CD4-positive, alpha-beta T cell (primary cell): ENCODE results near the gene MAML2. TPM values are rescaled to one million over a fixed set of nuclear protein-coding genes. Genes with fewer than 3 reads are reported as not detected.

ENCODE experiments used
- ATAC-seq: fragments of 200-7000 bp; cut with Tn5 transposase; one replicate; pipeline ENCODE4 v1.10.0; 2022; ENCODE audit warnings: mild to moderate bottlenecking; ENCODE audit not compliant: poor library complexity
- CTCF ChIA-PET: fragments of 350-600 bp; sonication (Branson Sonifier 250); formaldehyde crosslinking; loops from one replicate; lab custom pipeline; 2021; ENCODE audit warnings: antibody characterized with exemption, inconsistent platforms; lab: Charles Lee
- POLR2A ChIA-PET: fragments of 350-600 bp; sonication (Branson Sonifier 250); formaldehyde crosslinking; loops from one replicate; lab custom pipeline; 2021; ENCODE audit warnings: antibody characterized with exemption, inconsistent platforms; lab: Charles Lee
- DNase-seq, 14 experiments: peaks; one replicate each; pipeline ENCODE4 v3.0.0-alpha.2; 2013 to 2020; ENCODE audit warnings: mixed read lengths in 2 of 14
- H3K27ac ChIP-seq, 2 donors: one replicate each; pipeline versions ENCODE4 v1.5.1 to v1.7.0; 2013; ENCODE audit warnings: low read length in 2 of 2, low read depth in 1 of 2, mild to moderate bottlenecking in 1 of 2
- H3K27me3 ChIP-seq, 2 experiments: 1 replicate in 1 of 2; 2 replicates in 1 of 2; pipeline versions ENCODE4 v1.6.1 to v1.7.0; 2013; ENCODE audit warnings: low read length in 2 of 2, control low read depth in 1 of 2, mild to moderate bottlenecking in 1 of 2, moderate library complexity in 1 of 2; ENCODE audit not compliant: insufficient read depth in 2 of 2, control insufficient read depth in 1 of 2
- H3K36me3 ChIP-seq: one replicate; pipeline ENCODE4 v1.6.1; 2013; ENCODE audit warnings: low read length, control low read depth; ENCODE audit not compliant: insufficient read depth
- H3K4me1 ChIP-seq: one replicate; pipeline ENCODE4 v1.6.1; 2013; ENCODE audit warnings: low read length, control low read depth; ENCODE audit not compliant: insufficient read depth
- H3K4me3 ChIP-seq: one replicate; pipeline ENCODE4 v1.5.1; 2013; ENCODE audit warnings: mild to moderate bottlenecking, low read length, moderate library complexity
- H3K9me3 ChIP-seq, 2 experiments: 1 replicate in 1 of 2; 2 replicates in 1 of 2; pipeline versions ENCODE4 v1.6.1 to v1.7.0; 2013; ENCODE audit warnings: low read length in 2 of 2, mild to moderate bottlenecking in 2 of 2, control low read depth in 1 of 2, moderate library complexity in 1 of 2; ENCODE audit not compliant: control insufficient read depth in 1 of 2, insufficient read depth in 1 of 2
- H3K27ac Mint-ChIP-seq: one replicate; pipeline ENCODE4 v1.8.0; 2020; ENCODE audit warnings: mixed read lengths
- H3K27me3 Mint-ChIP-seq: one replicate; pipeline ENCODE4 v1.8.0; 2021; ENCODE audit warnings: mixed read lengths
- H3K36me3 Mint-ChIP-seq: one replicate; pipeline ENCODE4 v1.8.0; 2021; ENCODE audit warnings: low read depth, mixed read lengths
- H3K4me1 Mint-ChIP-seq: one replicate; pipeline ENCODE4 v1.8.0; 2021; ENCODE audit warnings: low read depth, mixed read lengths
- H3K4me3 Mint-ChIP-seq: one replicate; pipeline ENCODE4 v1.8.0; 2020; ENCODE audit warnings: mild to moderate bottlenecking, mixed read lengths
- H3K9me3 Mint-ChIP-seq: one replicate; pipeline ENCODE4 v1.8.0; 2020; ENCODE audit warnings: mixed read lengths
- intact Hi-C, 2 experiments: fragments of 100-400 bp; cut with DNase I in 1 of 2; cut with micrococcal nuclease in 1 of 2; formaldehyde crosslinking; loops; one replicate each; pipeline versions ENCODE4 v1.15.1 to v1.9.0; 2023 to 2025; cut with DNase I, micrococcal nuclease
- total RNA-seq, 174 experiments: library from RNA in 2 of 174; stranded (reverse) in 2 of 174; gene quantifications; one replicate each; pipeline ENCODE4 v1.2.3 and lab custom pipeline; 2021 to 2026
- TF ChIP-seq, protein P1 (sequence below): fragments of 200-600 bp; IDR thresholded peaks from one replicate; pipeline ENCODE4 v1.8.0; 2022; ENCODE audit warnings: antibody characterized with exemption, mild to moderate bottlenecking

MAML2 gene
- total RNA-seq, 2 experiments from 2014 or later: 58.8 to 59.8 TPM

DNA sequence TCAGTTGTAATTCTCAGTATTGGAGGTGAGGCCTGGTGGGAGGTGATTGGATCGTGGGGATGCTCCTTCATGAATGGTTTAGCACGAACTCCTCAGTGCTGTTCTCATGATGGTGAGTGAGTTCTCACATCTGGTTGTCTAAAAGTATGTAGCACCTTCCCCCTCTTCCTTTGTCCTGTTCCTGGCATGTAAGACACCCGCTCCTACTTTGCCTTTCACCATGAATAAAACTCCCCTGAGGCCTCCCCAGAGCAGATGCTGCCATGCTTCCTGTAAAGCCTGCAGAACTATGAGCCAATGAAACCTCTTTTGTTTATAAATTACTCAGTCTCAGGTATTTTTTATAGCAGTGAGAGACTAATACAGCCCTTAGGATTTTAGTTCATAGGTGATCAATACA, 191.5 kb downstream of the MAML2 start:
- TF ChIP-seq, protein P1, sequence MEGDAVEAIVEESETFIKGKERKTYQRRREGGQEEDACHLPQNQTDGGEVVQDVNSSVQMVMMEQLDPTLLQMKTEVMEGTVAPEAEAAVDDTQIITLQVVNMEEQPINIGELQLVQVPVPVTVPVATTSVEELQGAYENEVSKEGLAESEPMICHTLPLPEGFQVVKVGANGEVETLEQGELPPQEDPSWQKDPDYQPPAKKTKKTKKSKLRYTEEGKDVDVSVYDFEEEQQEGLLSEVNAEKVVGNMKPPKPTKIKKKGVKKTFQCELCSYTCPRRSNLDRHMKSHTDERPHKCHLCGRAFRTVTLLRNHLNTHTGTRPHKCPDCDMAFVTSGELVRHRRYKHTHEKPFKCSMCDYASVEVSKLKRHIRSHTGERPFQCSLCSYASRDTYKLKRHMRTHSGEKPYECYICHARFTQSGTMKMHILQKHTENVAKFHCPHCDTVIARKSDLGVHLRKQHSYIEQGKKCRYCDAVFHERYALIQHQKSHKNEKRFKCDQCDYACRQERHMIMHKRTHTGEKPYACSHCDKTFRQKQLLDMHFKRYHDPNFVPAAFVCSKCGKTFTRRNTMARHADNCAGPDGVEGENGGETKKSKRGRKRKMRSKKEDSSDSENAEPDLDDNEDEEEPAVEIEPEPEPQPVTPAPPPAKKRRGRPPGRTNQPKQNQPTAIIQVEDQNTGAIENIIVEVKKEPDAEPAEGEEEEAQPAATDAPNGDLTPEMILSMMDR: no peak
- peaks cover 55% of the 10 kb centered on the region for H3K4me1 Mint-ChIP-seq
- no peak overlapping the region for H3K27ac ChIP-seq
- H3K27me3 ChIP-seq: no peaks in the 10 kb centered on the region
- peaks cover 14% of the 10 kb centered on the region for H3K4me1 ChIP-seq
- POLR2A ChIA-PET: no interaction called here
- CTCF ChIA-PET: interaction anchor here (1.0 to 1.6 kb wide), 2 partner anchors 12 to 192 kb away, joined by 3 to 5 read pairs; partner anchors contain the start of gene MAML2
- H3K27me3 Mint-ChIP-seq: no peaks in the 10 kb centered on the region
- H3K4me3 ChIP-seq: no peak overlapping the region
- no peaks in the 10 kb centered on the region for H3K9me3 ChIP-seq
- DNase-seq (no peak), ATAC-seq (no peak)
- no peak overlapping the region for H3K4me3 Mint-ChIP-seq
- H3K9me3 Mint-ChIP-seq: no peaks in the 10 kb centered on the region
- peaks cover 18% of the 10 kb centered on the region for H3K36me3 ChIP-seq
- H3K36me3 Mint-ChIP-seq: peaks cover 29% of the 10 kb centered on the region
- no peak overlapping the region for H3K27ac Mint-ChIP-seq
- intact Hi-C loops: no loop called here

DNA sequence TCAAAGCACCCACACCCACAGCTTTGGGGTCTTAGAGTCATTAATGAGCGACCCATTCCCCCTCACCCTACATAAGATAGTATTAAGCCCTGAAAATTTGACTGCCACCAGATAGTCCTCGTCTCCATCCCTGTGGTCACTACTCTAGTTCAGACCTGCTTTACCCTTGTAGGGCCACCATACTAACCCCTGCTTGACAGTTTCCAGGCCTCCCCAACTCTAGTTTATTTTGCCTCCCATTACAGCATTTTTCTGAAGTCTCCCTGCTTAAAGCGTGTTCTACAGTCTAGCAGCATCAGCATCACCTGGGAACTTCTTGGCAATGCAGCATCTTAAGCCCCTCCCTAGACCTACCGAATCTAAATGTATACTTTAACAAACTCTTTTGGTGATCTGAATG, 192.4 kb downstream of the MAML2 start:
- POLR2A ChIA-PET: interaction anchor here (1.1 kb wide), 1 partner anchor 11 kb away, joined by 3 read pairs; no protein-coding TSS in a partner anchor
- Histone ChIP-seq H3K4me3 (no peak overlapping the region), H3K9me3 (no peaks in the 10 kb centered on the region), H3K4me1 (peaks cover 5% of the 10 kb centered on the region), H3K36me3 (peaks cover 18% of the 10 kb centered on the region), H3K27me3 (no peaks in the 10 kb centered on the region), H3K27ac (no peak overlapping the region)
- H3K9me3 Mint-ChIP-seq: no peaks in the 10 kb centered on the region
- DNase-seq (no peak), ATAC-seq (no peak)
- H3K27me3 Mint-ChIP-seq: no peaks in the 10 kb centered on the region
- H3K27ac Mint-ChIP-seq: no peak overlapping the region
- H3K36me3 Mint-ChIP-seq: peaks cover 34% of the 10 kb centered on the region
- intact Hi-C loops: no loop called here
- TF ChIP-seq, protein P1: no peak
- peaks cover 52% of the 10 kb centered on the region for H3K4me1 Mint-ChIP-seq
- H3K4me3 Mint-ChIP-seq: no peak overlapping the region
- CTCF ChIA-PET: no interaction called here

DNA sequence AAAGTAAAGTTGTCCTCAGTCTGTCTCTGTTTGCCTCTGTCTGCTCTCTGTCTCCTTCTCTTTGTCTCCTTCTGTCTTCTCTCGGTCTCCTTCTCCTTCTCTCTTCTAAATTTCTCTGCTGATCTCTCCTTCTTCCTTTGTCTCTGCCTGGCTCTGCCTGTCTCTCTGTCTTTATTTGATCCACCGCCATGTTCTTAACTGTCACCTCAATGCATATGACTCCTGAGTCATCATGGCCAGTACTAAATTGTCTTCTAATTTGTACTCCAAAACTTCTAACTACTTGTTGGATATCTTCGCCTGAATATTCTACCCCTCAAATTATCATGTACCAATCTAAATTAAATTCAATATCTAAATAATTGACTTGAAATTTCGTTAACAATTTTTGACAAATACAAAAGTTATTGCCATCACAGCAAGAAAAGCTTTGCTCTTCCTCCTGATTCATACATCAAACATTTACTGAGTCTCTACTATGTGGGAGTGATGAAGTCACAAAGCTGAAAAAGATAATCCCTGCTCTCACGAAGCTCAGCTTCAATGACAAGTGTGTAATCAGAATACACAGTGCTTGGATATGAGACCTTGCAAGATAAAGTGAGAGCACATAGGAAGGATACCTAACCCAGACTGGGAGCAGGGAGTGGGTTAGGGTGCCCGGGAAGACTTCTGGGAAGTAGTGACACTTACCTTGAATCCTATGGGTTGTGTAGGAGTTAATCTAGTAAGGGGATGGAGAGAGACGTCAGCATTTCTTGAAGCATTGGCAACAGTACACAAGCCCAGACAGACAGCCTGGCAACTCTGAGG, 193.0 kb downstream of the MAML2 start:
- TF ChIP-seq, protein P1: no peak
- Histone ChIP-seq H3K36me3 (peaks cover 16% of the 10 kb centered on the region), H3K4me1 (peaks cover 3% of the 10 kb centered on the region), H3K9me3 (no peaks in the 10 kb centered on the region), H3K4me3 (no peak overlapping the region), H3K27me3 (no peaks in the 10 kb centered on the region), H3K27ac (no peak overlapping the region)
- peaks cover 34% of the 10 kb centered on the region for H3K36me3 Mint-ChIP-seq
- H3K4me3 Mint-ChIP-seq: no peak overlapping the region
- intact Hi-C loops: no loop called here
- CTCF ChIA-PET: interaction anchor here (0.6 kb wide), 1 partner anchor 12 kb away, joined by 3 read pairs; no protein-coding TSS in a partner anchor
- DNase-seq (no peak), ATAC-seq (no peak)
- H3K27me3 Mint-ChIP-seq: no peaks in the 10 kb centered on the region
- no peak overlapping the region for H3K27ac Mint-ChIP-seq
- POLR2A ChIA-PET: interaction anchor here (1.1 kb wide), 1 partner anchor 10 kb away, joined by 3 read pairs; no protein-coding TSS in a partner anchor
- H3K9me3 Mint-ChIP-seq: no peaks in the 10 kb centered on the region
- H3K4me1 Mint-ChIP-seq: peaks cover 51% of the 10 kb centered on the region
